Keratinocyte (primary cell): ENCODE measurements around the gene SLC6A9. TPM values are rescaled to one million over a fixed set of nuclear protein-coding genes. Genes with fewer than 3 reads are reported as not detected.

ENCODE experiments used
- DNase-seq: peaks from one replicate; pipeline ENCODE4 v3.0.0-alpha.2; 2011; ENCODE audit warnings: low read depth, missing footprints, low spot score
- FAIRE-seq: peaks from 2 replicates; lab custom pipeline; 2011; peaks lifted over from hg19 to GRCh38; lab: Jason Lieb, UNC
- H2AFZ ChIP-seq: 2 replicates; pipeline ENCODE4 v1.6.0; 2012; ENCODE audit warnings: low read length, control low read depth, inconsistent platforms; ENCODE audit not compliant: control insufficient read depth
- H3K27ac ChIP-seq: 2 replicates; pipeline ENCODE4 v1.5.1; 2011; ENCODE audit warnings: low read length; ENCODE audit not compliant: control insufficient read depth, insufficient read depth
- H3K27me3 ChIP-seq: 3 replicates; pipeline ENCODE4 v1.6.0; 2011; ENCODE audit warnings: low read length; ENCODE audit not compliant: control insufficient read depth, insufficient read depth; ENCODE audit errors: extremely low read depth
- H3K36me3 ChIP-seq, 2 experiments: 2 replicates in 1 of 2; 3 replicates in 1 of 2; pipeline ENCODE4 v1.5.1; 2011; ENCODE audit warnings: low read length in 2 of 2, mild to moderate bottlenecking in 1 of 2; ENCODE audit not compliant: control insufficient read depth in 2 of 2, insufficient read depth in 2 of 2; ENCODE audit errors: extremely low read depth in 1 of 2
- H3K4me1 ChIP-seq: 3 replicates; pipeline ENCODE4 v1.5.1; 2011; ENCODE audit warnings: low read length; ENCODE audit not compliant: control insufficient read depth, insufficient read depth; ENCODE audit errors: extremely low read depth
- H3K4me2 ChIP-seq: 3 replicates; pipeline ENCODE4 v1.6.0; 2011; ENCODE audit warnings: low read depth, low read length; ENCODE audit not compliant: control insufficient read depth, insufficient read depth; ENCODE audit errors: extremely low read depth
- H3K4me3 ChIP-seq, 3 experiments: fragments of 200-600 bp in 1 of 3; sonication (generic) in 1 of 3; 2 replicates in 2 of 3; 3 replicates in 1 of 3; pipeline ENCODE4 v1.5.1; 2011 to 2016; ENCODE audit warnings: low read length in 3 of 3, mild to moderate bottlenecking in 3 of 3, control low read depth in 2 of 3, inconsistent platforms in 1 of 3, low read depth in 1 of 3, mixed read lengths in 1 of 3, mixed run types in 1 of 3, moderate library complexity in 1 of 3; ENCODE audit not compliant: control insufficient read depth in 2 of 3, insufficient read depth in 2 of 3; ENCODE audit errors: extremely low read depth in 1 of 3
- H3K79me2 ChIP-seq: 2 replicates; pipeline ENCODE4 v1.6.0; 2012; ENCODE audit warnings: low read length; ENCODE audit not compliant: control insufficient read depth, insufficient read depth
- H3K9ac ChIP-seq: 3 replicates; pipeline ENCODE4 v1.6.0; 2011; ENCODE audit warnings: low read length; ENCODE audit not compliant: control insufficient read depth, insufficient read depth; ENCODE audit errors: extremely low read depth
- H3K9me1 ChIP-seq: 3 replicates; pipeline ENCODE4 v1.6.0; 2011; ENCODE audit warnings: low read length; ENCODE audit not compliant: control insufficient read depth, insufficient read depth; ENCODE audit errors: extremely low read depth
- H3K9me3 ChIP-seq: 2 replicates; pipeline ENCODE4 v1.5.1; 2012; ENCODE audit warnings: low read depth, low read length; ENCODE audit not compliant: control insufficient read depth
- H4K20me1 ChIP-seq: 3 replicates; pipeline ENCODE4 v1.6.0; 2011; ENCODE audit warnings: low read length; ENCODE audit not compliant: control insufficient read depth, insufficient read depth; ENCODE audit errors: extremely low read depth
- EZH2 ChIP-seq: IDR thresholded peaks from one replicate; pipeline ENCODE4 v1.6.1; 2012; ENCODE audit warnings: inconsistent platforms, mild to moderate bottlenecking, low read length, moderate library complexity
- dilution Hi-C: fragments of 300-500 bp; cut with MboI; formaldehyde crosslinking; loops from one replicate; pipeline ENCODE4 v1.7.0; 2020; ENCODE audit warnings: low sequenced_read_pairs; ENCODE audit not compliant: extremely low pct_ligation_motif_present
- polyA plus RNA-seq, 5 experiments: library from polyadenylated mRNA; depleted of rRNA in 3 of 5; stranded (reverse) in 3 of 5; stranded (forward) in 1 of 5; unstranded in 1 of 5; fragments of >200 nt; gene quantifications; 1 replicate in 1 of 5; 2 replicates in 3 of 5; 3 replicates in 1 of 5; pipeline versions ENCODE4 v1.2.1 to v1.2.3, GENCODE V29; 2011 to 2012; ENCODE audit warnings: missing spikeins in 2 of 5, low read depth in 1 of 5, low replicate concordance in 1 of 5
- TF ChIP-seq, protein P1 (sequence below), 3 experiments: IDR thresholded peaks in 1 of 3; conservative IDR thresholded peaks in 1 of 3; optimal IDR thresholded peaks in 1 of 3; 2 replicates in 2 of 3; 3 replicates in 1 of 3; pipeline versions ENCODE3 to v1.5.1; 2011; ENCODE audit warnings: low read length in 3 of 3, mild to moderate bottlenecking in 3 of 3, moderate library complexity in 2 of 3, control low read depth in 1 of 3, inconsistent platforms in 1 of 3; ENCODE audit not compliant: insufficient read depth in 2 of 3; ENCODE audit errors: extremely low read depth in 1 of 3

Gene SLC6A9
- polyA plus RNA-seq, 1 donor (not counting 4 experiments of a cell fraction or from before 2014, with no cell fraction given): 5.3 TPM

- no peaks in the 10 kb centered on the region for H3K79me2 ChIP-seq
- peaks cover 14% of the 10 kb centered on the region for H3K4me1 ChIP-seq
- H3K36me3 ChIP-seq: no peaks in the 10 kb centered on the region
- FAIRE-seq: no peak
- no peak overlapping the region for H3K4me3 ChIP-seq
- TF ChIP-seq, protein P1, sequence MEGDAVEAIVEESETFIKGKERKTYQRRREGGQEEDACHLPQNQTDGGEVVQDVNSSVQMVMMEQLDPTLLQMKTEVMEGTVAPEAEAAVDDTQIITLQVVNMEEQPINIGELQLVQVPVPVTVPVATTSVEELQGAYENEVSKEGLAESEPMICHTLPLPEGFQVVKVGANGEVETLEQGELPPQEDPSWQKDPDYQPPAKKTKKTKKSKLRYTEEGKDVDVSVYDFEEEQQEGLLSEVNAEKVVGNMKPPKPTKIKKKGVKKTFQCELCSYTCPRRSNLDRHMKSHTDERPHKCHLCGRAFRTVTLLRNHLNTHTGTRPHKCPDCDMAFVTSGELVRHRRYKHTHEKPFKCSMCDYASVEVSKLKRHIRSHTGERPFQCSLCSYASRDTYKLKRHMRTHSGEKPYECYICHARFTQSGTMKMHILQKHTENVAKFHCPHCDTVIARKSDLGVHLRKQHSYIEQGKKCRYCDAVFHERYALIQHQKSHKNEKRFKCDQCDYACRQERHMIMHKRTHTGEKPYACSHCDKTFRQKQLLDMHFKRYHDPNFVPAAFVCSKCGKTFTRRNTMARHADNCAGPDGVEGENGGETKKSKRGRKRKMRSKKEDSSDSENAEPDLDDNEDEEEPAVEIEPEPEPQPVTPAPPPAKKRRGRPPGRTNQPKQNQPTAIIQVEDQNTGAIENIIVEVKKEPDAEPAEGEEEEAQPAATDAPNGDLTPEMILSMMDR (optimal IDR thresholded peaks at IDR 0.05 in 1 of 3, IDR thresholded peaks at IDR 0.05 in 1 of 3, conservative IDR thresholded peaks at IDR 0.05 in 1 of 3; ENCODE audit: extremely low read depth in 1 of 3, insufficient read depth in 2 of 3, low read length in 3 of 3): no peak
- no peak for TF ChIP-seq EZH2
- no peak overlapping the region for H3K27ac ChIP-seq
- H3K9me3 ChIP-seq: no peaks in the 10 kb centered on the region
- no peak overlapping the region for H3K4me2 ChIP-seq
- dilution Hi-C loops: no loop called here
- no peak for DNase-seq
- H3K9me1 ChIP-seq: no peaks in the 10 kb centered on the region
- no peaks in the 10 kb centered on the region for H4K20me1 ChIP-seq
- no peak overlapping the region for H3K9ac ChIP-seq
- no peak overlapping the region for H2AFZ ChIP-seq
- no peaks in the 10 kb centered on the region for H3K27me3 ChIP-seq
Measured at GRCh38 chr1:44060830-44061267, 29.6 kb upstream of the SLC6A9 start.

DNA sequence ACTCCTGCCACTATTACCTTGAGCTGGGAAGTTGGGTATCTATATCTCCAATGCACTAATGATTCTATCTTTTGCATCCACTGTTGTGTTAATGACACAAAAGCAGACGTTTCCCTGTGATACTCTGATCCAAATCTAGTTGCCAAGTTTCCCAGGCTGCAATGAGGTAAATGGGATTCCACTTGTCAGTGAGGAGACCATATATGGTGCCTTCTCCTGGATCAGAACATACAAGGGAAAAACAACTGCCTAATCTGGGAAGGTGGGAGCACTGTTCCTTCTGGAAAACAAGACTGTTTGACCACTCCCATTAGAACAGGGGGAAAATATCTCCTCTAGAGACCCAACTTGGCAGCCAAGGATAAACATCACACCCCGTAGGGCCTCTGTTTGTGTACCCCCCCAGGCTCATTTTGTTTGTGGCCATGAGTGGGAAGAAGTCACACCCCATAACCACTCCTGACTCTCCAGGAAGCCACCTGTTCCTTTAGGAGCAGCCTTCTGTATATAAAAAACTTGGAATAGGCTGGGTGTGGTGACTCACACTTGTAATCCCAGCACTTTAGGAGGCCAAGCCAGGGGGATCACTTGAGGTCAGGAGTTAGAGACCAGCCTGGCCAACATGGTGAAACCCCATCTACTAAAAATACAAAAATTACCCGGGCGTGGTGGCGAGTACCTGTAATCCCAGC, 28.5 kb upstream of the SLC6A9 start:
- no peaks in the 10 kb centered on the region for H3K36me3 ChIP-seq
- H3K4me3 ChIP-seq: no peak overlapping the region
- H2AFZ ChIP-seq: no peak overlapping the region
- H3K27me3 ChIP-seq: no peaks in the 10 kb centered on the region
- H3K4me1 ChIP-seq: peaks cover 14% of the 10 kb centered on the region
- DNase-seq (no peak), FAIRE-seq (peak; percentile 43)
- no peaks in the 10 kb centered on the region for H3K9me3 ChIP-seq
- H3K79me2 ChIP-seq: no peaks in the 10 kb centered on the region
- no peaks in the 10 kb centered on the region for H3K9me1 ChIP-seq
- TF ChIP-seq, protein P1 (optimal IDR thresholded peaks at IDR 0.05 in 1 of 3, IDR thresholded peaks at IDR 0.05 in 1 of 3, conservative IDR thresholded peaks at IDR 0.05 in 1 of 3; ENCODE audit: extremely low read depth in 1 of 3, insufficient read depth in 2 of 3, low read length in 3 of 3): no peak
- no peak for TF ChIP-seq EZH2
- no peaks in the 10 kb centered on the region for H4K20me1 ChIP-seq
- H3K27ac ChIP-seq: no peak overlapping the region
- no peak overlapping the region for H3K9ac ChIP-seq
- peak overlapping the region; percentile 48 for H3K4me2 ChIP-seq
- dilution Hi-C loops: no loop called here
